Measurements from ENCODE around the gene PARP3. TPM values are rescaled to one million over a fixed set of nuclear protein-coding genes. Genes with fewer than 3 reads are reported as not detected.

PARP3 gene
- total and polyA plus RNA-seq, 9 of the 15 experiments (the other 6 are each of a cell fraction or from before 2014, with no cell fraction given), result 0.46 to 6.6 (median 4.5) TPM

- intact Hi-C loops (cut with micrococcal nuclease) (loop anchor here (1.0 kb wide), 1 partner anchor 8 kb away; no protein-coding TSS in a partner anchor), in situ Hi-C loops (cut with MboI) (no loop called here)
- 1% methylated on average over 31 of the region's 68 CpGs for WGBS (ENCODE audit: insufficient coverage, low coverage, missing lambda C conversion rate)
- Histone ChIP-seq H3K36me3 (ENCODE audit: control insufficient read depth, insufficient read depth, low read length) (peaks cover 26% of the 10 kb centered on the region; the same call in 2 of the 3 replicates), H3K4me1 (replicated peaks in 1 of 2; ENCODE audit: control insufficient read depth in 2 of 2, insufficient read depth in 2 of 2, low read length in 2 of 2) (peaks cover 35 to 67% of the 10 kb centered on the region in 2 experiments; a peak in 4 of 5 replicates), H4K20me1 (replicated peaks; ENCODE audit: control insufficient read depth, insufficient read depth, low read length) (no peaks in the 10 kb centered on the region), H3K27me3 (ENCODE audit: control insufficient read depth in 2 of 2, insufficient read depth in 2 of 2, low read length in 2 of 2) (no peaks in the 10 kb centered on the region), H3K9ac (ENCODE audit: insufficient read depth in 1 of 2, low read depth in 2 of 2, low read length in 2 of 2) (peak within 1 kb of the TSS; percentile 94 to 97), H3K9me3 (replicated peaks; ENCODE audit: control insufficient read depth, insufficient read depth, low read depth, low read length) (no peaks in the 10 kb centered on the region), H3K4me3 (peak within 1 kb of the TSS; percentile 55), H3K27ac (ENCODE audit: extremely low read depth, low read depth, low read length) (peak within 1 kb of the TSS; percentile 91), H3K4me2 (ENCODE audit: insufficient read depth, low read length) (peak within 1 kb of the TSS; percentile 96), H3K9me1 (ENCODE audit: control insufficient read depth, insufficient read depth, low read length) (no peaks in the 10 kb centered on the region), H3K79me2 (ENCODE audit: control insufficient read depth, insufficient read depth, low read length) (peaks cover 47% of the 10 kb centered on the region), H2AFZ (ENCODE audit: low read depth, low read length) (peak within 1 kb of the TSS; percentile 69)
- no TSS peak for BruUV-seq (replicated peaks)
- ChIA-PET POLR2A (interaction anchor here (0.6 to 5.2 kb wide), 11 partner anchors 9 to 1102 kb away, joined by 3 to 105 read pairs (median 3); partner anchors contain the start of genes ABHD14A, ABHD14B, PARP3 and RPL29), CTCF (ENCODE audit: low intra/inter-chr PET ratio) (no interaction called here)
- peak; percentile 89 for ATAC-seq
- peak; percentile 89 for FAIRE-seq
- DNase-seq (ENCODE audit: extremely low read depth in 1 of 4, low spot score in 3 of 4), result peak; percentile 79 to 92 (median 88)
- TF ChIP-seq MCM3 (IDR thresholded peaks at IDR 0.05) (no peak), NR0B1 (IDR thresholded peaks at IDR 0.05; ENCODE audit: partially characterized antibody) (no peak), RAD51 (IDR thresholded peaks at IDR 0.05; ENCODE audit: borderline replicate concordance, low read depth) (peak; percentile 76), CTCF (IDR thresholded peaks at IDR 0.05 in 2 of 3, conservative IDR thresholded peaks at IDR 0.05 in 1 of 3; ENCODE audit: insufficient read depth in 2 of 3, low read depth in 1 of 3, low read length in 3 of 3) (no peak), ZBTB7A (IDR thresholded peaks at IDR 0.05; ENCODE audit: borderline replicate concordance, control insufficient read depth, low read depth, low read length) (peak; percentile 90), MAZ (CRISPR knock-in tag; conservative IDR thresholded peaks at IDR 0.05 in 1 of 2, IDR thresholded peaks at IDR 0.05 in 1 of 2) (peak; percentile 76 to 79; a peak in 3 of 4 replicates), ZKSCAN8 (CRISPR knock-in tag; IDR thresholded peaks at IDR 0.05) (no peak), RBFOX2 (IDR thresholded peaks at IDR 0.05; ENCODE audit: low read depth, low read length) (peak; percentile 96), ZEB2 (IDR thresholded peaks at IDR 0.05) (no peak; the same call in 1 of the 2 replicates), ELK1 (CRISPR knock-in tag; IDR thresholded peaks at IDR 0.05) (no peak), CHD1 (IDR thresholded peaks at IDR 0.05; ENCODE audit: low read length) (no peak), TSHZ1 (CRISPR knock-in tag; IDR thresholded peaks at IDR 0.05) (no peak)
These were observed 40.8 kb downstream of the PARP3 start, which contains the start of gene ACY1 for GRCh38 chr3:51982838-51983577. ACY1 (plus strand) TSS chr3:51983535; CDS start chr3:51984065, 530 bp downstream.
